GM19324 (cell line): Measurements from ENCODE around the gene PRX.
"Not testable (repeated sequence)": the region's sequence is repeated elsewhere in the genome, so short reads cannot be mapped to it uniquely, and the experiment has no call there.

Experiments
- ATAC-seq: cut with Tn5 transposase; IDR thresholded peaks from one replicate; pipeline ENCODE4 v1.9.1; 2021; ENCODE audit warnings: mild to moderate bottlenecking, moderate library complexity; ENCODE audit not compliant: unreplicated experiment, low FRiP score

PRX gene

GRCh38 chr19:40418040-40418439, 4.9 kb upstream of the PRX start:
- no peak for ATAC-seq

GRCh38 chr19:40417643-40417981, 4.4 kb upstream of the PRX start:
- no peak for ATAC-seq

GRCh38 chr19:40416918-40417642, 3.9 kb upstream of the PRX start:
- no peak for ATAC-seq

- no peak for ATAC-seq
Measured at GRCh38 chr19:40415768-40416167, 2.6 kb upstream of the PRX start.

GRCh38 chr19:40414542-40415535, 1.7 kb upstream of the PRX start:
- no peak for ATAC-seq

GRCh38 chr19:40412866-40413265, 312 bp downstream of the PRX start:
- ATAC-seq, result no peak

GRCh38 chr19:40411958-40412499, 1.1 kb downstream of the PRX start:
- no peak for ATAC-seq

GRCh38 chr19:40411125-40411842, 1.9 kb downstream of the PRX start:
- ATAC-seq, result no peak

GRCh38 chr19:40410030-40410389, 3.2 kb downstream of the PRX start:
- no peak for ATAC-seq

GRCh38 chr19:40408598-40408925, 4.6 kb downstream of the PRX start:
- not testable (repeated sequence) for ATAC-seq

GRCh38 chr19:40407714-40408597, 5.2 kb downstream of the PRX start:
- ATAC-seq, result no peak

GRCh38 chr19:40403262-40403984, 9.8 kb downstream of the PRX start:
- peak; percentile 72 for ATAC-seq

GRCh38 chr19:40400559-40400958, 12.6 kb downstream of the PRX start:
- no peak for ATAC-seq

- ATAC-seq, result no peak
Measured at GRCh38 chr19:40398417-40399131, 14.6 kb downstream of the PRX start.

GRCh38 chr19:40397568-40397906, 15.6 kb downstream of the PRX start:
- ATAC-seq, result no peak

GRCh38 chr19:40396886-40397567, 16.2 kb downstream of the PRX start:
- no peak for ATAC-seq

GRCh38 chr19:40395956-40396355, 17.2 kb downstream of the PRX start:
- no peak for ATAC-seq

GRCh38 chr19:40394816-40395210, 18.4 kb downstream of the PRX start:
- no peak for ATAC-seq
